Stimulated activated effector memory CD8-positive, alpha-beta T cell treated with anti-CD3 and anti-CD28 coated beads, Interleukin-12 subunit alpha, Interleukin-12 subunit beta, amount 100 ng/mL, for 72 hours (primary cell): ENCODE measurements around the gene FOXB2.
"Not testable (repeated sequence)": the region's sequence is repeated elsewhere in the genome, so short reads cannot be mapped to it uniquely, and the experiment has no call there.

ENCODE experiments used
- ATAC-seq: fragments of 150-1000 bp; cut with Tn5 transposase; 2 replicates; pipeline ENCODE4 v1.10.0; 2021
- DNase-seq, 2 donors: peaks; one replicate each; pipeline ENCODE4 v3.0.0; 2021 to 2022; ENCODE audit warnings: low spot score in 2 of 2
- H3K27ac Mint-ChIP-seq: one replicate; pipeline ENCODE4 v1.8.0; 2022; ENCODE audit warnings: mild to moderate bottlenecking, mixed read lengths
- H3K36me3 Mint-ChIP-seq: one replicate; pipeline ENCODE4 v1.8.0; 2022; ENCODE audit warnings: mild to moderate bottlenecking, mixed read lengths
- H3K4me1 Mint-ChIP-seq: one replicate; pipeline ENCODE4 v1.8.0; 2022; ENCODE audit warnings: mixed read lengths
- H3K4me3 Mint-ChIP-seq: one replicate; pipeline ENCODE4 v1.8.0; 2022; ENCODE audit warnings: mild to moderate bottlenecking, mixed read lengths
- H3K9me3 Mint-ChIP-seq: one replicate; pipeline ENCODE4 v1.8.0; 2022; ENCODE audit warnings: mixed read lengths

FOXB2 gene

GRCh38 chr9:77021922-77022782 is 2.7 kb downstream of the FOXB2 start:
- Mint-ChIP-seq H3K27ac (no peak overlapping the region), H3K4me3 (no peak overlapping the region), H3K9me3 (no peaks in the 10 kb centered on the region), H3K36me3 (no peaks in the 10 kb centered on the region), H3K4me1 (peaks cover 44% of the 10 kb centered on the region)
- ATAC-seq (no peak), DNase-seq (no peak)

- Mint-ChIP-seq H3K9me3 (no peaks in the 10 kb centered on the region), H3K4me1 (peaks cover 40% of the 10 kb centered on the region), H3K36me3 (no peaks in the 10 kb centered on the region), H3K4me3 (no peak overlapping the region), H3K27ac (no peak overlapping the region)
- peak in 1 of 2 donors; percentile 48 for DNase-seq
- ATAC-seq: no peak
Measured at GRCh38 chr9:77022783-77023440, 3.5 kb downstream of the FOXB2 start.

GRCh38 chr9:77023726-77024125 is 4.3 kb downstream of the FOXB2 start:
- no peak for DNase-seq
- Mint-ChIP-seq H3K4me1 (peaks cover 37% of the 10 kb centered on the region), H3K4me3 (no peak overlapping the region), H3K36me3 (no peaks in the 10 kb centered on the region), H3K9me3 (no peaks in the 10 kb centered on the region), H3K27ac (no peak overlapping the region)
- no peak for ATAC-seq

GRCh38 chr9:77024776-77025545 is 5.5 kb downstream of the FOXB2 start:
- Mint-ChIP-seq H3K9me3 (no peaks in the 10 kb centered on the region), H3K4me1 (peaks cover 26% of the 10 kb centered on the region), H3K36me3 (no peaks in the 10 kb centered on the region), H3K27ac (no peak overlapping the region), H3K4me3 (no peak overlapping the region)
- ATAC-seq (no peak), DNase-seq (no peak)

DNA sequence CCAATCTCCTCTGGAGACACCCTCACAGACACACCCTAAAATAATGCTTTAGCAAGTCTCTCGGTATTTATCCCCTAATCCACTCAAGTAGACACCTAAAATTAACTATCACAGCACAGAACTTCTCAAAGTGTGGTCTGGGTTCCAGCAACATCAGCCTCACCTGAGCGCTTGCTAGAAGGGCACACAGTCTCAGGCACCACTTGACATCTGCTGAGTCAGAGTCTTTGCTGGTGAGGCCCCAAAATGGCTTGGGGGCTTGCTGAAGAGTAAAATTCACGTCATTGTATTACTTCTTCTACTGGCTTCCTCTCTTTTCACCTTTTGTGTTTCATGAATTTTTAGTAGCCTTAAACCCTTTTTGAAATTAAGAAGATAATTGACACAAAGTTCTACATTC is 9.0 kb downstream of the FOXB2 start:
- Mint-ChIP-seq H3K4me3 (no peak overlapping the region), H3K27ac (no peak overlapping the region), H3K36me3 (no peaks in the 10 kb centered on the region), H3K4me1 (no peaks in the 10 kb centered on the region), H3K9me3 (no peaks in the 10 kb centered on the region)
- ATAC-seq (no peak), DNase-seq (no peak)

- ATAC-seq: no peak
- Mint-ChIP-seq H3K4me1 (no peaks in the 10 kb centered on the region), H3K36me3 (no peaks in the 10 kb centered on the region), H3K4me3 (no peak overlapping the region), H3K27ac (no peak overlapping the region), H3K9me3 (no peaks in the 10 kb centered on the region)
- no peak for DNase-seq
Measured at GRCh38 chr9:77030045-77030444, 10.6 kb downstream of the FOXB2 start.

- no peaks in the 10 kb centered on the region for H3K9me3 Mint-ChIP-seq
- no peak overlapping the region for H3K27ac Mint-ChIP-seq
- no peak overlapping the region for H3K4me3 Mint-ChIP-seq
- DNase-seq (no peak), ATAC-seq (no peak)
- no peaks in the 10 kb centered on the region for H3K4me1 Mint-ChIP-seq
- H3K36me3 Mint-ChIP-seq: no peaks in the 10 kb centered on the region
Measured at GRCh38 chr9:77038281-77039036, 19.0 kb downstream of the FOXB2 start.

DNA sequence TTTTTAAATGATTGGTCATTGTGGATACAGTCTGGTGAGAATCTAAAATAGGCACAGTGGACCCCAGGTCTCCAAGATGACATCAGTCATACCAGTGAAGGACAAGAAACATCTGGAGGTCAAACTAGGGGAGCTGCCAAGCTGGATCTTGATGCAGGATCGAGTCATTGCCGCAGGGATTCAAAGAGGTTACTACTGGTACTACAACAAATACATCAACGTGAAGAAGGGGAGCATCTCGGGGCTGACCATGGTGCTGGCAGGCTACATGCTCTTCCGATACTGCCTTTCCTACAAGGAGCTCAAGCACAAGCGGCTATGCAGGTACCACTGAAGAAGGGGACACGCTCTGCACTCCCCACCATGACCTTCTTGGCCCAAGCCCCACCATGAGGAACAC is 20.9 kb downstream of the FOXB2 start:
- Mint-ChIP-seq H3K9me3 (no peaks in the 10 kb centered on the region), H3K36me3 (no peaks in the 10 kb centered on the region), H3K4me3 (no peak overlapping the region), H3K27ac (no peak overlapping the region), H3K4me1 (no peaks in the 10 kb centered on the region)
- ATAC-seq (no peak), DNase-seq (no peak)

- not testable (repeated sequence) for H3K4me3 Mint-ChIP-seq, H3K27ac Mint-ChIP-seq, H3K9me3 Mint-ChIP-seq, H3K4me1 Mint-ChIP-seq, DNase-seq, H3K36me3 Mint-ChIP-seq, ATAC-seq
Measured at GRCh38 chr9:77043743-77044142, 24.3 kb downstream of the FOXB2 start.

- H3K27ac Mint-ChIP-seq, DNase-seq, ATAC-seq, H3K4me1 Mint-ChIP-seq, H3K9me3 Mint-ChIP-seq, H3K36me3 Mint-ChIP-seq, H3K4me3 Mint-ChIP-seq: not testable (repeated sequence)
Measured at GRCh38 chr9:77060681-77061080, 41.2 kb downstream of the FOXB2 start.

GRCh38 chr9:77063645-77064285 is 44.3 kb downstream of the FOXB2 start:
- no peaks in the 10 kb centered on the region for H3K9me3 Mint-ChIP-seq
- DNase-seq (no peak), ATAC-seq (no peak)
- no peaks in the 10 kb centered on the region for H3K36me3 Mint-ChIP-seq
- no peak overlapping the region for H3K27ac Mint-ChIP-seq
- no peaks in the 10 kb centered on the region for H3K4me1 Mint-ChIP-seq
- no peak overlapping the region for H3K4me3 Mint-ChIP-seq

DNA sequence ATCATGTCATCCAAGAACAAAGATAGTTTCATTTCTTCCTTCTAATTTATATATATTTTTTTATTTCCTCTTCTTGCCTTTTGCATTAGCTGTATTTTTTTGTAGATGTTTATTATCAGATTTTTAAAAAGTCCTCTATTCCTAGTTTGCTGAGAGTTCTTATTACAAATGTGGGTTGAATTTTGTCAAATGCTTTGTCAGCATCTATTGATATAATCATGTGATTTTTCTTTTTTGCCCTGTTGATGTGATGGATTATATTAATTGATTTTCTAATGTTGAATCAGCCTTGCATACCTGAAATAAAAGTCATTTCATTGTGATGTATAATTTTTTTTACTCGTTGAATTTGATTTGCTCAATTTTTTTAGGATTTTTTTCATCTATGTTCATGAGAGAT is 46.9 kb downstream of the FOXB2 start:
- Mint-ChIP-seq H3K4me1 (no peaks in the 10 kb centered on the region), H3K36me3 (no peaks in the 10 kb centered on the region), H3K4me3 (no peak overlapping the region), H3K9me3 (no peaks in the 10 kb centered on the region), H3K27ac (no peak overlapping the region)
- DNase-seq (no peak), ATAC-seq (no peak)
